ENCODE data around the gene TMED4. TPM values are rescaled to one million over a fixed set of nuclear protein-coding genes. Genes with fewer than 3 reads are reported as not detected.

The TMED4 gene
- total RNA-seq, 3 donors from 2014 or later = 76.7 to 93.3 (median 84.9) TPM

DNA sequence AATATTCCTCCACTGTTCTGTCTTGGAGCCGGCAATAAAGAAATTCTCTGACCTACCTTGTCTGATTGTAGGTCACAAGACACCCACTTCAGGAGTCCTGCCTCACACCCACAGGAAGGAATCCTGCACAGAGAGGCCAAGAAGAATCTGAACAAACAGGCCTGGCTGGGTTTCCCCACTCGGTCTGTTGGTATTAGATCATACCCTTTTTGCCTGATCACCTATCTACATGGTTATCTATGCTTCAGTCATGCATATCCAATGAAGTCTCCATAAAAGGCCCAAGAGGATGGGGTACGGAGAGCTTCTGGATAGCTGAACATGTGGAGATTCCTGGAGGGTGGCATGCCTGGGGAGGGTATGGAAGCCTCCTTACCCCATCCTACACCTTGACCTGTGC is 36.7 kb upstream of the TMED4 start:
- peaks cover 48% of the 10 kb centered on the region for H3K4me1 ChIP-seq (ENCODE audit: low read depth)
- DNase-seq (no peak), ATAC-seq (peak; percentile 7)
- no peak for TF ChIP-seq CTCF (IDR thresholded peaks at IDR 0.05)
- no peak overlapping the region for H3K4me3 ChIP-seq
- intact Hi-C loops (cut with DNase I, micrococcal nuclease) = no loop called here
- no peaks in the 10 kb centered on the region for H3K36me3 ChIP-seq (ENCODE audit: low read depth)
- H3K9me3 ChIP-seq = no peaks in the 10 kb centered on the region

GRCh38 chr7:44618045-44618444 is 36.0 kb upstream of the TMED4 start:
- intact Hi-C loops (cut with DNase I, micrococcal nuclease) = no loop called here
- DNase-seq = no peak
- TF ChIP-seq CTCF (IDR thresholded peaks at IDR 0.05) = no peak
- Histone ChIP-seq H3K4me3 (no peak overlapping the region), H3K9me3 (no peaks in the 10 kb centered on the region), H3K4me1 (ENCODE audit: low read depth) (peaks cover 48% of the 10 kb centered on the region), H3K36me3 (ENCODE audit: low read depth) (no peaks in the 10 kb centered on the region)
- no peak for ATAC-seq

DNA sequence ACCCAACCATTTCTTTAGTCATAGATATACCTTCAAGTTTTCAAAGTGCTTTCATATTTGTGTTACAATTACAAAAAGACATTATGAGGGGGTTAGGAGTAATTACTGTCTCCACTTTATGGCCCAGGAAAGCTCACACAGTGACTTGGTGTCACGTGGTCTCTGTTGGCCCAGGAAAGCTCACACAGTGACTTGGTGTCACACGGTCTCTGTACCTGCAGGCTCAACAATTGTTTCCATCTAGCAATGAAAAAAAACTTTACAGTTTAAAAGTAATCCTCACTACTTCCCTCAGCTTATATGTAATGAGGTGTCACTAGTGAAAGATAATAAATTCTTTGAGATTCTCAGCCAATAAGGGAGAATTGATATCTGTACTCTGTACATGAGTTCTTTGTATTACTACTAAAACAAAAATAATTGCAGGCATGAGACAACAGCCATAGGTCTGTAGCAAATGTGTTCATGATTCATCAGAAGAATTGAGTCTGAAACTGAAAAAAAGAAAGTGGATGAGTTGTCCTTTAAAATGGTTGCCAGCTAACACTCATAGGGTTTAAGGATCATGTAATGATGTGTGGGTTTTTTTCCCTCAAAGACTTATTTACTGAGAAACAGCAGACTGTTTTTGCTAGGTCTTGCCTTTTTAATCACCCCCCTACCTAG is 35.3 kb upstream of the TMED4 start:
- ATAC-seq (peak; percentile 57), DNase-seq (no peak)
- Histone ChIP-seq H3K9me3 (no peaks in the 10 kb centered on the region), H3K4me3 (no peak overlapping the region), H3K36me3 (ENCODE audit: low read depth) (no peaks in the 10 kb centered on the region), H3K4me1 (ENCODE audit: low read depth) (peaks cover 41% of the 10 kb centered on the region)
- intact Hi-C loops (cut with DNase I, micrococcal nuclease) = no loop called here
- TF ChIP-seq CTCF (IDR thresholded peaks at IDR 0.05) = no peak

DNA sequence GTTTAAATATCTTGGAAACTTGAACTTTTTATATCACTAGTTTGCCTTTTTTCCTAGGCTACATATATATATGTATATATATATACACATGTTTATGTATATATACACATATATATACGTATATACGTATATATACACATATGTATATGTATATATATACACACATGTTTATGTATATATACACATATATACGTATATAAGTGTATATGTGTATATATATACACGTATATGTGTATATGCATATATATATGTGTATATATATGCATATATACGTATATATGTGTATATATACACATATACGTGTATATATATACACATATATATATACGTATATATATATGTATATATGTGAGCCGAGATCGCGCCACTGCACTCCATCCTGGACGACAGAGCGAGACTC is 34.5 kb upstream of the TMED4 start:
- intact Hi-C loops (cut with DNase I, micrococcal nuclease) = no loop called here
- H3K9me3 ChIP-seq = no peaks in the 10 kb centered on the region
- ATAC-seq = no peak
- TF ChIP-seq CTCF (IDR thresholded peaks at IDR 0.05) = no peak
- H3K36me3 ChIP-seq (ENCODE audit: low read depth) = no peaks in the 10 kb centered on the region
- H3K4me3 ChIP-seq = no peak overlapping the region
- peaks cover 36% of the 10 kb centered on the region for H3K4me1 ChIP-seq (ENCODE audit: low read depth)
- DNase-seq = no peak

DNA sequence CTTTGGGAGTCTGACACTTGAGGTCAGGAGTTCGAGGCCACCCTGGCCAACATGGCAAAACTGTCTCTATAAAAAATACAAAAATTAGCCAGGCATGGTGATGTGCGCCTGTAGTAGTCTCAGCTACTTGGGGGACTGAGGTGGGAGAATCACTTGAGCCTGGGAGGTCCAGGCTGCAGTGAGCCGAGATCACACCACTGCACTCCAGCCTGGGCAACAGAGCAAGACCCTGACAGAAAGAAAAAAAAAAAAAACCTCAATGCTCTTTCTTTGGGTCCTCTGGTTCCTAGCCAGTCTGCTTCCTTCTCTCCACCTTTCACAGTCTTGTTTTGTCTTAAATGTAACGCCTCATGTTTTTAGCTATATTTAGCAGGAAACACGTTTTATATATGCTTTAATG is 33.8 kb upstream of the TMED4 start:
- Histone ChIP-seq H3K4me1 (ENCODE audit: low read depth) (peaks cover 36% of the 10 kb centered on the region), H3K4me3 (no peak overlapping the region), H3K36me3 (ENCODE audit: low read depth) (no peaks in the 10 kb centered on the region), H3K9me3 (no peaks in the 10 kb centered on the region)
- ATAC-seq = no peak
- DNase-seq = no peak
- TF ChIP-seq CTCF (IDR thresholded peaks at IDR 0.05) = no peak
- intact Hi-C loops (cut with DNase I, micrococcal nuclease) = no loop called here

Data from mucosa of descending colon (tissue), 3 donors.